NCI-H1048 (cell line): ENCODE data around the gene CLPSL1.

Experiments used
- DNase-seq: peaks from one replicate; lab custom pipeline; 2025; lab: John Stamatoyannopoulos, UW

CLPSL1 gene

DNA sequence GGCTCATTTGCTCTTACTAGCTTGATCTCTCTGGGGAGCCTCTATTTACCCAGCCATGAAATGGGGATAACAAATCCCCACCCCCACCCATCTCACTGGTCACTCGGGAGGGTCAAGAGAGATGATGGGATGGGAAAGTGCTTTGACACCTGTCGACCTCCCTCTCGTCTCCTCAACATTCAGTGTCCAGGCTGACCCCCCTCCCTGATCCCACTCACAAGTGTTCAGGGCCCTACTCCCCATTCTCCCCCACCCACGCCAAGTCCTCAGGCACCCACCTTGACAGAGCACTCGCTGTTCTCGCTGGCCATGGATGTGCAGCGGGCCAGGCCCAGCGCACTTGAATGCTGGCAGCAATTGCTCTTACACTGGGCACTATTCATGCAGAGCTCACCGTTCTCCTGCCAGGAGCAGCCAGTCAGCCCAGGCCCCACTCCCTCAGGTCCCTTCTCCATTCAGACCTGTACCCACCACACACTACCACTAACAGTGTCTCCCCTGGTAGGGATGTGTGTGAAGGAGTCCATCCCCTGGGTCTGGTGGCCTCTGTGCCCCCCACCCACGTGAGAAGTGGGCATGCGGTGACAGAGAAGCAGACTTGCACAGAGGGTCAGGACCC is 14.7 kb downstream of the CLPSL1 start:
- DNase-seq, result no peak

DNA sequence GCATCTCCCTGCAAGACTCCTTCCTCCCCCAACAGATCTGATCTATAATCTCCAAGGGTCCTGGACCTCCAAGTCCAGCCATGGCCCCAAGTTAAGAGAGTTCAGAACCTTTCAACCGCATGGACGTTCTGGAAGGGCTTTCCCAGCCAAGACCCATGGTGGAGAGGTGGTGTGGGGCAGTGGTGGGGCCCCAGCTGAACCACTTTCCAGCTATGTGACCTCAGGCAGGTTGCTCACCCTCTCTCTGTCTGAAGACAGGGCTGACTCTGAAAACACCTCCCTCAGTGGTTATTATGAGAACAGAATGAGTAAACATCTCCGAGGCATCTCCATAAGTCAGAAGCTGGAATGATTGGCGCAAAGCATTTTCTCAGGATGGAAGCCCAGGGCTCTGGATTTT is 15.4 kb downstream of the CLPSL1 start:
- DNase-seq, result no peak

DNA sequence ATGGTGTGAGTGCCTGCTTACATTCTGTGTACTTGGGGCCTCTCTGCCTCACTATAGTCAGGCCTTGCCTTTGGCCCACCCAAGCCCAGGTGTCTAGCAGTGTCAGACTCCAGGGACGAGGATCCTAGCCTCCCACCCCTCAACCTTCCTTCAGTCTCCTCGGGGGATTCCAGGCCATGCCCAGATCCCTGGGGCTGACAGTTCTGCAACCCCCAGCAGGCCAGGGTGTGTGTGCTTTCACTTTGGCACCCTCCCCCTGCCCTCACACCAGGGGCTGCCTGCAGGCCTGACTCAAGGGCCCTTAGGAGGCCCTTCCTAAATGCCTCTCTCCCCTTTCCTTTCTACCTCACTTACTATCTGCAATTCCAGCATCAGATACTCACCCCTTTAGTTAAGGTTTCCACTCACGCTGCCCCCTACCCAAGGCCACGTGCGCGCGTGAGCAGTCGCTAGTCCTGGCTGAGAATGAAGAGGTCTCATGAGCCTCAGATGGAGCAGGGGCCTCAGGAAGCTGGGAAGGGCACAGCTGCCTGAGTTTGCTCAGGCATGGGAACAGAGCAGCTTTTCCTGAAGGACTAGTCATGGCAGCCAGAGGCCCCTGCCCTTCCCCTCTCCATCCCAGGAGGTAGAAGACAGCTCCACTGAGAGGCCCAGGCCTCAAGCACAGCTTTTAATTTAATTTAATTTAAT is 17.2 kb downstream of the CLPSL1 start:
- DNase-seq, result no peak

DNA sequence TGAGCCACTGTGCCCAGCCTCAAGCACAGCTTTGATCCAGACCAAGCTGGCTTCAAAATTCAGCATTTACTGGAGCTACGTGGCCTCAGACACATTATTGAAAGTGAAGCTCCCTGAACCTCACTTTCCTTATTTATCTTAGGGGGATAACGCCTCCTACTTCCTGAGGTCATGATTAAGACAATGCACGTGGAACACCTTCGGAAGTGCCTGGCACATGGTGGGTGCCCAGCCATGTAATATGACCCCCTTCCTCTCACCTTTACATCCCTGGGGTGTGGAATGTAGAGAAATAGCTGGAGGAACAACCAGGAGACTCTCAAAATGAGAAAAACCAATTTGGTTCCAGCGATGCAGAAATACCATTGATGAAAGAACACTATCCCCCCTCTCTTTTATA is 17.9 kb downstream of the CLPSL1 start:
- no peak for DNase-seq

DNA sequence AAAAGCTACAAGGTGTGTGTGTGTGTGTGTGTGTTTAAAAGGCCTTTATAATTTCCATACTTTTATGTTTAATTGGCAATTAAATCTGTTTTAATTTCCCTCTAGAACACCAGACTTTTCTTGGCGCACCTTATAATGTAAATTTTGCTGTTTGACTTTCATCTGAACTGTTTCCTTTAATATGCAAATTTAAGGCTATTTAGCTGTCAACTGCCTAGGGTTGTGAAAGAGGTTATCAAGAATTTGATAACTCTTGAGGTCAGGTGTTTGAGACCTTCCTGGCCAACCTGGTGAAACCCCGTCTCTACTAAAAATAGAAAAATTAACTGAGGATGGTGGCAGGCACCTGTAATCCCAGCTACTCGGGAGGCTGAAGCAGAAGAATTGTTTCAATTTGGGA is 20.3 kb downstream of the CLPSL1 start:
- no peak for DNase-seq

DNA sequence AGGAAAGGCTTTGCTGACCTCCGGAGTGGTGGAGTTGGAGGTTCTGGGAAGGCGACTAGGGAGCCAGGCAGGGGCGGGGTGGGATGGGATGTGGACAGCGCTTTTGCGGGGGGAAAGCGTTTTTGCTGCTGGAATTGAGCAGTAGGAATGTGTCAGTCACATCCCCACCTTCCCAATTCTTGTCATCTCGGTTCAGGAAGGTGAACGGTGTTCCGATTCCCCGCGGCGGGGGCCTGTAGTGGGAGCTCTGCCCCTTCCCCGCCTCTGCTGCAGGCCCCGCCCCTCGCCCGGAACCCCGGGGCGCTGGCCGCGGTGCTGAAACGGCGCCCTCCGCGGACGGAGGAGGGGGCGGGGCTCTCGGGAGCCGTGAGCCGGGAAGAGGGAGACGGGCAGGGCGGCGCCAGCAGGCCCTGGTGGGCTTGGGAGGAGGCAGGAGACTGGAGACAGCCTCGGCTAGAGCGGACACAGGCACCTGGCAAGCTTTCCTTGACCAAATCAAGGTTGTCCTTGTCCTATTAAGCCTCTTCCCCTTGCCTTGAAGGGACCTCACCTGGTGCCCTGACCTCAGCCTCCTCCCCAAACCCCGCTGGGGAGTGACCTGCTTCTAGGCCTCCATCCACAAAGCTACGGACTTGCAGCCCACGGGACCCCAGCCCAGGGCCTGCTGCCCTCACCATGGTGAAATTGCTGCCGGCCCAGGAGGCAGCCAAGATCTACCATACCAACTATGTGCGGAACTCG is 24.3 kb downstream of the CLPSL1 start, which contains the start of gene LHFPL5:
TSS of gene LHFPL5 (plus strand) at position 357 of the 741 bp plus-strand sequence. CDS start at position 676, 319 bp downstream.
- DNase-seq, result peak; percentile 42

DNA sequence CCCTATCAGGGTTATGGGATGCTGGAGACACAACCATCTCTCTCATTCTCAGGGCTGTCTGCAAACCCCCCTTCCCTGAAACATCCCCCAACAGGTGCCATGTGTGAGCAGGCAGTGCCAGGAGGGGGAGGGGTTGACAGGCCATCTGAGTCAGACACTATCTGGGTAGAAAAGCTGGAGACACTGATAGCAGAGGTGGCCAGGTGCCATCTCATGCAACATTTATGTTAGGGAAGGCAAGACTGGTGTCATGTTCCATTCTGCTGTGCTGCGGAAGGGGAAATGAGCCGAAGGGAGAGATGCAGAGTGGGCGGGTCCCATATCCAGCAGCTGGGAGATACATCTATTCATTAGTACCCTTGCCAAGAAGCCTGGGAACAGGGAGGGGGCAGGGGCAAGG is 27.9 kb downstream of the CLPSL1 start:
- no peak for DNase-seq

DNA sequence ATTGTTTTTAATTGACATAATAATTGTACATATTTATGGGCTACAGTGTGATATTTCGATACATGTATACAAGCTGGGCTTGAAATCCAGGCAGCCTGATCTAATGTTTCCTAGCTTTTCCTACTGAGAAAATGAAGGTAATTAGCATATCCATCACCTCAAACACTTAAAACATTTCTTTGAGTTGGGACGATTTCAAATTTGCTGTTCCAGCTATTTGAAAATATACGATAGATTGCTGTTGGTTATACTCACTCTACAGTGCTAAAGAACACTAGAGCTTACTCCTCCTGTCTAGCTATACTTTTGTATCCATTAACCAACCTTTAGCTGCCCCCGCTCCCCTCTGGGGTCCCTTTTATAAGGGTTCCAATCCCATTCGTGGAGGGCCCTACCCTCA is 29.0 kb downstream of the CLPSL1 start:
- DNase-seq, result no peak

DNA sequence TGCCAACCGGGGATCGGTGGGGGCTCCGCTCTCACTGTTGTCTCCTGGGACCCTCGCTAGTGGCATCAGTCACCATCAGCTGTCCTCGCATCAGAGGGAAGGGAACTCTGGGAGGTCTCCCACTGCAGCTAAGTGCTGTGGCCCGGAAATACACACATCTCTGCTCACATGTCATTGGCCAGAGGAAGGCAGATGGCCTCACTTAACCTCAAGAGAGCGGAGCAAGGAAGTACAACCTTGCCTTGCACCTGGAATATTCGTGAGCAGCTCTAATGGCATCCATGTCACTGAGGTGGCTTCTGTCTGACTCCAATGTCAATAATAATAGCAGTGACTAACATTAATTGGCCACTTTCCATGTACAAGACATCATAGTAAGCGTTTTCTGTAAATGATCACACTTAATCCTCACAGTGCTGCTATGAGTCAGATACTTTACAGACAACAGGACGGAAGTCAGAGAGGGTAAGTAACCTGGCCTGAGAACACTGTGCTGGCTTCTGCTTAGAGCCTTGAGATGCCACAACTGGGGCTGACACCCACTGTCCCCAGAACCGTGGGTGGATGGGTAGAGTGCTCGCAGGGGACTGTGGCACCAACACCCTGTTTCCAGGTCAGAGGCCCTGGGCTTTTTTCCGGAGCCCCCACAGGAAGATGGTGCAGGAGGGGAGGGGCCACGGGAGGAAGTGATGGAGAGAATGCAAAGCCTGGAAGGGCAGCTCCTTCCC is 30.3 kb downstream of the CLPSL1 start:
- no peak for DNase-seq

DNA sequence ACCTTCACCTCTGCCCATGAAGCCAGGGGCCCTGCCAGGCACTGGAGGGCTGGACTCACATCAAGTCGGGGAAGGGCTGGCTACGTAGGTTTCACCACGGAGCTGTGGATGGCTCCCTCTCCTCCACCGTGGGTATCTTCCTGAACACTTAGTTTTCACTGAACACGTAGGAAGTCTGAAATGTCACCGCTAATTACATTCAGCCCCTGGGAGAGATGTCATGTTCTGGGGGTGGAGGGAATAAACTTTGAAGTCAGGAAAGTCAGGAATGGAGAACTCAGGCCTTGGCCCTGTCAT is 30.8 kb downstream of the CLPSL1 start:
- DNase-seq, result no peak

DNA sequence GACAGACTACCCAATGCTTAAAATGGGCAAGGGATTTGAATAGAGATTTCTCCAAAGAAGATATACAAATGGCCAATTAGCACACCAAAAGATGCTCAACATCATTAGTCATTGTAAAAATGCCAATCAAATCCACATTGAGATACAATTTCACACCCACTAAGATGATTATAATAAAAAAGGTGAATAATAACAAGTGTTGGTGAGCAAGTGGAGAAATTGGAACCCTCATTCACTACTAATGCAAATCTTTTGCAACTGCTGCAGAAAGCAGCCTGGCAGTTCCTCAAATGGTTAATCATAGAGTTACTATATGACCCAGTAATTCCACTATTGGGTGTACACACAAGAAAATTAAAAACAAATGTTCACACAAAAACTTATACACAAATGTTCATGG is 36.7 kb downstream of the CLPSL1 start:
- no peak for DNase-seq

DNA sequence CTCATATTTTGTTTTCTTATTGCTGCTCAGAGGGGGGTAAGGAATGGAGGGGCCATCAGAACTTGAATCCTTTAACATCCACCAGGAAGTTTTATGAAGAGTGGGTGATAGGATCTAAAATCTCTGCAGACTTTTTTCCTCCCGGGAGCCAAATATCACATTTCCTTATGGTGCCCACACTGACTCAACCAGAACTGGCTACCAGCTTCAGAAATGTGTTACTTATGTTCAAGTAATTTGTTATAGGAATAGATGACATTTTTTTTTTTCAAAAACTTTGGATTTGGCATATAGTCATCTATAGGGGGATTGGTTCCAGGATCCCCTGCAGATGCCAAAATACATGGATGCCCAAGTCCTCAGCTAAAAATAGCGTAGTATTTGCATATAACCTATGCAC is 42.8 kb downstream of the CLPSL1 start:
- DNase-seq, result no peak

DNA sequence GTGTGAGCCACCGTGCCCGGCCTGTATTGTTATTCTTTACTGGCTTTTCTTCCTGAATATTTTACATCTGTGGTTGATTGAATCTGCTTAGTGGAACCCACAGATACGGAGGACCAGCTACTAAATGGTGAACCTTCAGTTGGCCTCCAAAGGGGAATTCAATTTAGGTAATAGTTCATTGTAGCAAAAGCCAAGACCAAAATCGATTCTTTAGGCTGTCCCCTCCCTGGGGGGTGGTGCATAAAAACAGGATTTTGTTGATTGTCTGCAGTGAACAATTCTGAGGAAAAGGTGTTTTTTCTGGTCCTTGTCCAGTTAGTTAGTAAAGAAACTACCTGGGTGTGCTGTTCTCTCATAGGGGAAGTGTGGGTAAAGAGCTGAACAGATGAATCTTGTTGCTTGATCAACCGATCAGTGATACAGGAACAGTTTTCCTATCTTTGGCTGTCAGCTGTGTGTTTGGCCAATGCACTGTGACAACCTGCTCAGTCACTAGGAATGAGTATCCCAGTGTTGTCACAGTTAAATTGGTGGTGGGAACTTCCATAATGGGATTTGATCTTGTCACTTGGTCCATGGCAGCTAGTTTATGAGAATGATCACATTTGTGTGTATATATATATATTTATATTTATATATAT is 43.9 kb downstream of the CLPSL1 start:
- DNase-seq, result no peak

DNA sequence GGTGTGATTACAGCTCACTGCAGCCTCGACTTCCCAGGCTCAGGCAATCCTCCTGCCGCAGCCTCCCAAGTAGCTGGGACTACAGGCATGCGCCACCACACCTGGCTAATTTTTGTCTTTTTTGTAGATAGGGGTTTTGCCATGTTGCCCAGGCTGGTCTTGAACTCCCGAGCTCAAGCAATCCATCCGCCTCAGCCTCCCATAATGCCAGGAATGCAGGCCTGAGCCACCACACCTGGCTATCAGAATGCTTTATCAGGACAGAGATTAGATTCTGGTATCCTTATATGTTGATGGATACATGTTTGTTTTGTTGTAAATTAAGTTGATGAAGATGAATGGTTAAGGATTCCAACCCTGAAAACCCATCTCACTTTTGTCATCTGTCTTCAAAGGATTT is 48.5 kb downstream of the CLPSL1 start:
- DNase-seq, result no peak

DNA sequence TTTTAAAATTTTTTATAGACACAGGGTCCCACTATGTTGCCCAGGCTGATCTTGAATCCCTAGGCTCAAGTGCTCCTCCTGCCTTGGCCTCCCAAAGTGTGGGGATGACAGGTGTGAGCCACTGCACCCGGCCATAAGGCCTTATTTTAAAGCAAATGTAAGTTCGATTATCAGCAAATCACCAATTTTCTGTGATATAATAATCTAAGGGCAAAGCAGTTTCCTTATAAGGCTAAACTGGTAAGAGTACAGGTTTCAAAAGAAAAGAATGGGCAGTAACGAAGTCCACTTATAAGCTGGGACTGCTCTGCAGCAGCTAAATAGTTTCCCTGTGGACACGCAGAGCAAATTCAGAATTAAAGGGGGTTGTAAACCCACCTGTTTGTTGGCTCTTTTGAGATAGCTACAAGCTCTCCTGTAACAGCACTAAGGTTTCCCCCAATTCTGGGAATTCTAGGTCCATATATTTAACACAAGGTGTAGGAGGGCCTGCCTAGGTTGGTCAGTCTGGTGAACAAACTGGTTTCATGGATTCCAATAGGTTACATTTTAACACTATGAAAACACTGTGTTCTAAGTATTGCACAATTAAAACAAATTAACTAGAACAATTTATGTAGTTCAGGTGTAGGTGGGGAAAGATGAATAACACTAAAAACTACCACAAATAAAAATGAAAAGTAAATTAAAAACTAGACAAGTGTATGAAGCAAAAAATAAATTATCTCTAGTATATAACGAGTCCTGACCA is 50.6 kb downstream of the CLPSL1 start:
- no peak for DNase-seq

DNA sequence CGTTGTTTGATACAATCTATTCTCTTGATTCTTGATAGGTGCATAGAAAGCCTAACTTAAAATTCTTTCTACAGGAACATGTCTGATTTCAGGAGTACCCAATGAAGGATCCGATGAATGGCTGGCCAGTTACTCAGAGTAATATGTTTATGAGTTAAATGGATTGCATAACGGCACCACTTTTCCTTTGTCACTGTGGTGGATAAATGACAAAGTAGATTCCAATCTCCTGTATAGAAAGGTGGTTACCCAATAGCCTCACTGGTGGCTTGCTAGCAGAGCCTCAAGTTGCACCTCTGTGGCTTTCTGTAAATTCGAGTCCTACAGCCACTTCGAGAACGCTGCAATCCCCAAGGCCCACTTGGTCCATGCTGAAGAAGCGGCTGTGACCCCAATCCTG is 52.7 kb downstream of the CLPSL1 start:
- DNase-seq, result no peak
